Measurements from ENCODE around the gene RPL3.
"Not testable (repeated sequence)": the region's sequence is repeated elsewhere in the genome, so short reads cannot be mapped to it uniquely, and the experiment has no call there.

GRCh38 chr22:39357110-39358108 is 38.0 kb upstream of the RPL3 start:
- TF ChIP-seq POLR2A (IDR thresholded peaks at IDR 0.05; ENCODE audit: low read depth, low read length); POLR2AphosphoS5 (IDR thresholded peaks at IDR 0.05; ENCODE audit: low read depth, low read length); TAF1 (IDR thresholded peaks at IDR 0.05; ENCODE audit: low read depth, low read length); SPI1 (IDR thresholded peaks at IDR 0.05; ENCODE audit: low read depth, low read length); PAX5 (IDR thresholded peaks at IDR 0.05; ENCODE audit: insufficient read depth, low read length, severe bottlenecking); POU2F2 (IDR thresholded peaks at IDR 0.05; ENCODE audit: low read depth, low read length): not testable (repeated sequence)

All from GM12891 (cell line).